T-helper 2 cell treated with Interferon-gamma antibody and Interleukin-4, amounts not matched to agents 5 μg/mL and 100 μg/mL, for 36 hours (primary cell): ENCODE results near the gene CYP8B1.

ENCODE experiments used
- DNase-seq: peaks from one replicate; pipeline ENCODE4 v3.0.0; 2021; ENCODE audit warnings: low spot score
- H3K27ac Mint-ChIP-seq: one replicate; pipeline ENCODE4 v1.8.0; 2021; ENCODE audit warnings: mild to moderate bottlenecking, mixed read lengths
- H3K27me3 Mint-ChIP-seq: one replicate; pipeline ENCODE4 v1.8.0; 2021; ENCODE audit warnings: low read depth, mixed read lengths
- H3K36me3 Mint-ChIP-seq: one replicate; pipeline ENCODE4 v1.8.0; 2021; ENCODE audit warnings: low read depth, mixed read lengths
- H3K4me1 Mint-ChIP-seq: one replicate; pipeline ENCODE4 v1.8.0; 2021; ENCODE audit warnings: low read depth, mixed read lengths
- H3K4me3 Mint-ChIP-seq: one replicate; pipeline ENCODE4 v1.8.0; 2022; ENCODE audit warnings: mild to moderate bottlenecking, moderate library complexity, mixed read lengths
- H3K9me3 Mint-ChIP-seq: one replicate; pipeline ENCODE4 v1.8.0; 2021; ENCODE audit warnings: mixed read lengths

The CYP8B1 gene

GRCh38 chr3:42853739-42854302 lies 21.9 kb downstream of the CYP8B1 start:
- Mint-ChIP-seq H3K27me3 (peaks cover 9% of the 10 kb centered on the region), H3K27ac (no peak overlapping the region)

GRCh38 chr3:42853056-42853455 lies 22.6 kb downstream of the CYP8B1 start:
- no peak for DNase-seq
- H3K4me3 Mint-ChIP-seq, result no peak overlapping the region
- H3K9me3 Mint-ChIP-seq, result no peaks in the 10 kb centered on the region
- no peaks in the 10 kb centered on the region for H3K36me3 Mint-ChIP-seq
- H3K27me3 Mint-ChIP-seq, result peaks cover 4% of the 10 kb centered on the region
- no peak overlapping the region for H3K27ac Mint-ChIP-seq
- no peaks in the 10 kb centered on the region for H3K4me1 Mint-ChIP-seq

More at GRCh38 chr3:42853739-42854302, 21.9 kb downstream of the CYP8B1 start:
- Mint-ChIP-seq H3K4me3 (no peak overlapping the region), H3K4me1 (no peaks in the 10 kb centered on the region), H3K9me3 (no peaks in the 10 kb centered on the region), H3K36me3 (no peaks in the 10 kb centered on the region)
- DNase-seq, result no peak

- H3K27ac Mint-ChIP-seq, result no peak overlapping the region
- H3K9me3 Mint-ChIP-seq, result no peaks in the 10 kb centered on the region
- no peak overlapping the region for H3K4me3 Mint-ChIP-seq
- peaks cover 3% of the 10 kb centered on the region for H3K4me1 Mint-ChIP-seq
- no peak for DNase-seq
- peaks cover 4% of the 10 kb centered on the region for H3K27me3 Mint-ChIP-seq
- H3K36me3 Mint-ChIP-seq, result no peaks in the 10 kb centered on the region
These were observed 23.2 kb downstream of the CYP8B1 start for GRCh38 chr3:42852441-42852840.

- no peaks in the 10 kb centered on the region for H3K9me3 Mint-ChIP-seq
- peaks cover 4% of the 10 kb centered on the region for H3K27me3 Mint-ChIP-seq
- no peaks in the 10 kb centered on the region for H3K36me3 Mint-ChIP-seq
- H3K4me3 Mint-ChIP-seq, result no peak overlapping the region
- no peak overlapping the region for H3K27ac Mint-ChIP-seq
- peaks cover 12% of the 10 kb centered on the region for H3K4me1 Mint-ChIP-seq
- DNase-seq, result no peak
These were observed 24.3 kb downstream of the CYP8B1 start for GRCh38 chr3:42851228-42851834.

- no peak for DNase-seq
- Mint-ChIP-seq H3K36me3 (no peaks in the 10 kb centered on the region), H3K9me3 (no peaks in the 10 kb centered on the region), H3K27ac (no peak overlapping the region), H3K27me3 (peaks cover 4% of the 10 kb centered on the region), H3K4me3 (no peak overlapping the region), H3K4me1 (peaks cover 12% of the 10 kb centered on the region)
These were observed 25.4 kb downstream of the CYP8B1 start for GRCh38 chr3:42850263-42850662.

- Mint-ChIP-seq H3K4me1 (peaks cover 12% of the 10 kb centered on the region), H3K27ac (no peak overlapping the region), H3K27me3 (peaks cover 4% of the 10 kb centered on the region), H3K36me3 (no peaks in the 10 kb centered on the region), H3K9me3 (no peaks in the 10 kb centered on the region), H3K4me3 (no peak overlapping the region)
- no peak for DNase-seq
These were observed 26.7 kb downstream of the CYP8B1 start for GRCh38 chr3:42849017-42849416.

GRCh38 chr3:42847731-42848130 lies 27.9 kb downstream of the CYP8B1 start:
- DNase-seq, result no peak
- Mint-ChIP-seq H3K4me3 (no peak overlapping the region), H3K36me3 (no peaks in the 10 kb centered on the region), H3K27ac (no peak overlapping the region), H3K4me1 (peaks cover 12% of the 10 kb centered on the region), H3K9me3 (no peaks in the 10 kb centered on the region), H3K27me3 (peaks cover 4% of the 10 kb centered on the region)

GRCh38 chr3:42846685-42847522 lies 28.8 kb downstream of the CYP8B1 start:
- peaks cover 4% of the 10 kb centered on the region for H3K27me3 Mint-ChIP-seq
- H3K36me3 Mint-ChIP-seq, result no peaks in the 10 kb centered on the region
- peak overlapping the region; percentile 64 for H3K27ac Mint-ChIP-seq
- no peak for DNase-seq
- peak overlapping the region; percentile 32 for H3K4me3 Mint-ChIP-seq
- no peaks in the 10 kb centered on the region for H3K9me3 Mint-ChIP-seq
- H3K4me1 Mint-ChIP-seq, result peaks cover 12% of the 10 kb centered on the region

- Mint-ChIP-seq H3K27ac (no peak overlapping the region), H3K9me3 (no peaks in the 10 kb centered on the region), H3K27me3 (no peaks in the 10 kb centered on the region), H3K4me3 (no peak overlapping the region), H3K4me1 (peaks cover 12% of the 10 kb centered on the region), H3K36me3 (no peaks in the 10 kb centered on the region)
- DNase-seq, result no peak
These were observed 30.9 kb downstream of the CYP8B1 start for GRCh38 chr3:42844815-42845214.

- DNase-seq, result no peak
- no peaks in the 10 kb centered on the region for H3K36me3 Mint-ChIP-seq
- no peaks in the 10 kb centered on the region for H3K27me3 Mint-ChIP-seq
- peaks cover 12% of the 10 kb centered on the region for H3K4me1 Mint-ChIP-seq
- H3K9me3 Mint-ChIP-seq, result no peaks in the 10 kb centered on the region
- no peak overlapping the region for H3K4me3 Mint-ChIP-seq
- no peak overlapping the region for H3K27ac Mint-ChIP-seq
These were observed 31.3 kb downstream of the CYP8B1 start for GRCh38 chr3:42844412-42844713.

- Mint-ChIP-seq H3K9me3 (no peaks in the 10 kb centered on the region), H3K4me1 (peaks cover 12% of the 10 kb centered on the region), H3K4me3 (no peak overlapping the region), H3K27me3 (peaks cover 1% of the 10 kb centered on the region), H3K27ac (no peak overlapping the region), H3K36me3 (no peaks in the 10 kb centered on the region)
- DNase-seq, result no peak
These were observed 31.8 kb downstream of the CYP8B1 start for GRCh38 chr3:42843713-42844411.

GRCh38 chr3:42841332-42841731 lies 34.3 kb downstream of the CYP8B1 start:
- Mint-ChIP-seq H3K27ac (no peak overlapping the region), H3K36me3 (no peaks in the 10 kb centered on the region), H3K27me3 (peaks cover 6% of the 10 kb centered on the region), H3K4me3 (no peak overlapping the region), H3K9me3 (no peaks in the 10 kb centered on the region), H3K4me1 (no peaks in the 10 kb centered on the region)
- DNase-seq, result no peak

- Mint-ChIP-seq H3K27me3 (peaks cover 10% of the 10 kb centered on the region), H3K36me3 (no peaks in the 10 kb centered on the region), H3K4me1 (no peaks in the 10 kb centered on the region), H3K27ac (no peak overlapping the region), H3K4me3 (no peak overlapping the region), H3K9me3 (no peaks in the 10 kb centered on the region)
- DNase-seq, result no peak
These were observed 36.1 kb downstream of the CYP8B1 start for GRCh38 chr3:42839616-42840015.

GRCh38 chr3:42838571-42838970 lies 37.1 kb downstream of the CYP8B1 start:
- Mint-ChIP-seq H3K4me1 (no peaks in the 10 kb centered on the region), H3K36me3 (no peaks in the 10 kb centered on the region), H3K27ac (no peak overlapping the region), H3K4me3 (no peak overlapping the region), H3K27me3 (peaks cover 10% of the 10 kb centered on the region), H3K9me3 (no peaks in the 10 kb centered on the region)
- no peak for DNase-seq
